HepG2 (cell line): ENCODE measurements around the gene CABLES2. TPM values are rescaled to one million over a fixed set of nuclear protein-coding genes. Genes with fewer than 3 reads are reported as not detected.

Experiments used
- ARHGAP35 ChIP-seq: sonication (generic); formaldehyde crosslinking; IDR thresholded peaks from 2 replicates; pipeline ENCODE4 v1.9.0; 2022; ENCODE audit warnings: mild to moderate bottlenecking, inconsistent platforms, moderate library complexity, missing genetic modification reagents, borderline replicate concordance
- FOXK1 ChIP-seq: sonication (generic); formaldehyde crosslinking; IDR thresholded peaks from 2 replicates; pipeline ENCODE4 v1.4.0; 2020; ENCODE audit warnings: low read depth, missing genetic modification reagents, borderline replicate concordance
- HDAC1 ChIP-seq: sonication (generic); formaldehyde crosslinking; IDR thresholded peaks from 2 replicates; pipeline ENCODE4 v1.5.1; 2020; ENCODE audit warnings: mild to moderate bottlenecking, missing genetic modification reagents
- KDM5A ChIP-seq: fragments of 200-600 bp; sonication (generic); IDR thresholded peaks from 2 replicates; pipeline ENCODE4 v1.7.0; 2018; ENCODE audit warnings: antibody characterized with exemption, mild to moderate bottlenecking, low read length, borderline replicate concordance
- KDM6A ChIP-seq: IDR thresholded peaks from 2 replicates; pipeline ENCODE4 v1.6.1; 2016; ENCODE audit warnings: low read depth
- MAZ ChIP-seq, 2 experiments: sonication (generic) in 1 of 2; formaldehyde crosslinking in 1 of 2; IDR thresholded peaks; 2 replicates each; pipeline versions ENCODE4 v1.5.0 to v1.6.1; 2012 to 2020; ENCODE audit warnings: low read depth in 2 of 2, mild to moderate bottlenecking in 2 of 2, borderline replicate concordance in 1 of 2, improper control_type of control experiment in 1 of 2, low read length in 1 of 2, missing genetic modification reagents in 1 of 2, moderate library complexity in 1 of 2
- MEIS2 ChIP-seq: sonication (generic); formaldehyde crosslinking; IDR thresholded peaks from 2 replicates; pipeline ENCODE4 v1.9.0; 2021; ENCODE audit warnings: mild to moderate bottlenecking, missing genetic modification reagents
- MLXIP ChIP-seq: sonication (generic); formaldehyde crosslinking; IDR thresholded peaks from 2 replicates; pipeline ENCODE4 v1.9.0; 2021; ENCODE audit warnings: missing genetic modification reagents, borderline replicate concordance
- NPAS2 ChIP-seq: sonication (generic); formaldehyde crosslinking; IDR thresholded peaks from 2 replicates; pipeline ENCODE4 v1.8.0; 2022; ENCODE audit warnings: mild to moderate bottlenecking, missing genetic modification reagents, borderline replicate concordance
- SETDB1 ChIP-seq: sonication (generic); formaldehyde crosslinking; IDR thresholded peaks from 2 replicates; pipeline ENCODE4 v1.5.1; 2020; ENCODE audit warnings: missing genetic modification reagents, mild to moderate bottlenecking, borderline replicate concordance
- SPEN ChIP-seq: sonication (generic); formaldehyde crosslinking; IDR thresholded peaks from 2 replicates; pipeline ENCODE4 v1.5.1; 2020; ENCODE audit warnings: low read depth, mild to moderate bottlenecking, missing genetic modification reagents
- TCF7 ChIP-seq: sonication (generic); IDR thresholded peaks from 2 replicates; pipeline ENCODE4 v1.6.1; 2016; ENCODE audit warnings: antibody characterized with exemption, low read depth
- ZBTB21 ChIP-seq: sonication (generic); formaldehyde crosslinking; IDR thresholded peaks from 2 replicates; pipeline ENCODE4 v1.4.0; 2020; ENCODE audit warnings: missing genetic modification reagents
- ZEB1 ChIP-seq: IDR thresholded peaks from 2 replicates; pipeline ENCODE4 v1.6.1; 2012; ENCODE audit warnings: mild to moderate bottlenecking, low read depth, inconsistent platforms; ENCODE audit not compliant: insufficient replicate concordance
- ZNF142 ChIP-seq: sonication (generic); formaldehyde crosslinking; IDR thresholded peaks from 2 replicates; pipeline ENCODE4 v1.4.0; 2020; ENCODE audit warnings: missing genetic modification reagents
- ZNF501 ChIP-seq: sonication (generic); formaldehyde crosslinking; IDR thresholded peaks from 2 replicates; pipeline ENCODE4 v1.5.1; 2020; ENCODE audit warnings: mild to moderate bottlenecking, moderate library complexity, missing genetic modification reagents
- polyA plus RNA-seq, 8 experiments: library from polyadenylated mRNA; depleted of rRNA in 3 of 8; stranded (reverse) in 7 of 8; unstranded in 1 of 8; fragments of >200 nt; fragmentation: Illumina TruSeq in 4 of 8; extraction: Trizol in 4 of 8; gene quantifications; 2 replicates each; pipeline versions ENCODE4 v1.2.1 to v1.2.3, GENCODE V29; 2011 to 2016; ENCODE audit warnings: low read depth in 4 of 8, missing spikeins in 1 of 8, mixed read lengths in 1 of 8; ENCODE audit not compliant: insufficient read depth in 1 of 8
- total RNA-seq, 5 experiments: library from RNA; depleted of rRNA; stranded (reverse); fragments of >200 nt; fragmentation: Illumina TruSeq; extraction: Trizol; gene quantifications; 2 replicates each; pipeline ENCODE4 v1.2.3, GENCODE V29; 2016; ENCODE audit warnings: low read depth in 1 of 5
- TF ChIP-seq, protein P1 (sequence below): sonication (generic); formaldehyde crosslinking; conservative IDR thresholded peaks from 2 replicates; pipeline ENCODE4 v1.4.0; 2020; ENCODE audit warnings: missing genetic modification reagents

Gene CABLES2
- total and polyA plus RNA-seq, 2 of the 13 experiments (the other 11 are each of a cell fraction or from before 2014, with no cell fraction given) = 5.2 to 9.7 TPM

DNA sequence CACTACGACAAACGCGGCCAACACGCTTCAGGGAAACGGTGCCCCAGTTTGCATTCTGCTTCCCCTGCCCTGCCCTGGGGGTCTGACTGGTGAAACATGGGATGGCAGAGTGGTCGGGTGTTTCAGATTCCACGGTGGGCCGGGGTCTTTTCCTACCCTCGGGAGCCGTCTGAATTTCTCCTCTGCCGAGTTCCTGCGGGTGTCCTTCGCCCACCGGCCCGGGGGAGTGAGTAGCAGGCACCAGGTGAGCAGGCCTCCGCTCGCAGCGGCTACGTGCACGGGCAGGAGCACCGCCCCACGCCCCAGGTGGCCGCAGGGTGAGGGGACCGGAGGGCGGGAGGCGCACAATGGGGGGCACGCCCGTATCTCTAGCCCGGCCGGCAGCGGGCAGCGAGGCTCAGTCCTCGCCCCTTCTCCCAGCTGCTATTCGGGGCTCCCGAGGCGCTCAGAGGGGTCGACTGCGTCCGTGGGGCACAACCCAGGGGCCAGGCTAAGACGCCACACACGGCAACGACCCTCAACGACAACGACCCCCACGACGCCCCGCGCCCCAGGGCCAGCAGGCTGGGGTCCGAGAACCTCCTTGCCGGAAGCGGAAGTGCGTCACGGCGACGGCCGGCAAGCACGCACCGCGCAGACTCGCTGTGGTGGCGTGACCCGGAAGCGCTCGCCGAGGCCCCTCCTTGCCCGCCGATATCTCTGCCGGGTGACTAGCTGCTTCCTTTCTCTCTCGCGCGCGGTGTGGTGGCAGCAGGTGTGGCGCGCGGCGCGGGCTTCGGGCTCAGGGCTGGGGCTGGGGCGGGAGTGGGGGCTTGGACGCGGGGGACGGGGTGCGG, 20.5 kb downstream of the CABLES2 start, which contains the start of gene RPS21 (continued):
- TF ChIP-seq, protein P1, sequence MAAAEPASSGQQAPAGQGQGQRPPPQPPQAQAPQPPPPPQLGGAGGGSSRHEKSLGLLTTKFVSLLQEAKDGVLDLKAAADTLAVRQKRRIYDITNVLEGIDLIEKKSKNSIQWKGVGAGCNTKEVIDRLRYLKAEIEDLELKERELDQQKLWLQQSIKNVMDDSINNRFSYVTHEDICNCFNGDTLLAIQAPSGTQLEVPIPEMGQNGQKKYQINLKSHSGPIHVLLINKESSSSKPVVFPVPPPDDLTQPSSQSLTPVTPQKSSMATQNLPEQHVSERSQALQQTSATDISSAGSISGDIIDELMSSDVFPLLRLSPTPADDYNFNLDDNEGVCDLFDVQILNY (CRISPR knock-in tag) = peak; percentile 88
- TF ChIP-seq FOXK1 (CRISPR knock-in tag) = peak; percentile 95
- TF ChIP-seq KDM6A (CRISPR knock-in tag) = no peak
- peak; percentile 100 for TF ChIP-seq SPEN (CRISPR knock-in tag)
- TF ChIP-seq ZNF142 (CRISPR knock-in tag) = peak; percentile 36; the same call in 1 of the 2 replicates
- peak; percentile 95 for TF ChIP-seq KDM5A
- TF ChIP-seq ZBTB21 (CRISPR knock-in tag) = peak; percentile 89
- peak; percentile 61; the same call in 1 of the 2 replicates for TF ChIP-seq MEIS2 (CRISPR knock-in tag)
- no peak for TF ChIP-seq ZEB1
- peak; percentile 87 for TF ChIP-seq ZNF501 (CRISPR knock-in tag)
- peak; percentile 97 for TF ChIP-seq ARHGAP35 (CRISPR knock-in tag)
- TF ChIP-seq MAZ (IDR thresholded peaks at IDR 0.05; ENCODE audit: borderline replicate concordance, low read depth, low read length) = peak; percentile 87
- TF ChIP-seq MAZ (CRISPR knock-in tag; IDR thresholded peaks at IDR 0.05; ENCODE audit: low read depth) = peak; percentile 94
- TF ChIP-seq NPAS2 (CRISPR knock-in tag) = no peak
- TF ChIP-seq SETDB1 = no peak
- peak; percentile 97 for TF ChIP-seq HDAC1 (CRISPR knock-in tag)
- TF ChIP-seq MLXIP (CRISPR knock-in tag) = peak; percentile 15; the same call in 1 of the 2 replicates
- TF ChIP-seq TCF7 = no peak
